ENCODE results near the gene PHF13.

DNA sequence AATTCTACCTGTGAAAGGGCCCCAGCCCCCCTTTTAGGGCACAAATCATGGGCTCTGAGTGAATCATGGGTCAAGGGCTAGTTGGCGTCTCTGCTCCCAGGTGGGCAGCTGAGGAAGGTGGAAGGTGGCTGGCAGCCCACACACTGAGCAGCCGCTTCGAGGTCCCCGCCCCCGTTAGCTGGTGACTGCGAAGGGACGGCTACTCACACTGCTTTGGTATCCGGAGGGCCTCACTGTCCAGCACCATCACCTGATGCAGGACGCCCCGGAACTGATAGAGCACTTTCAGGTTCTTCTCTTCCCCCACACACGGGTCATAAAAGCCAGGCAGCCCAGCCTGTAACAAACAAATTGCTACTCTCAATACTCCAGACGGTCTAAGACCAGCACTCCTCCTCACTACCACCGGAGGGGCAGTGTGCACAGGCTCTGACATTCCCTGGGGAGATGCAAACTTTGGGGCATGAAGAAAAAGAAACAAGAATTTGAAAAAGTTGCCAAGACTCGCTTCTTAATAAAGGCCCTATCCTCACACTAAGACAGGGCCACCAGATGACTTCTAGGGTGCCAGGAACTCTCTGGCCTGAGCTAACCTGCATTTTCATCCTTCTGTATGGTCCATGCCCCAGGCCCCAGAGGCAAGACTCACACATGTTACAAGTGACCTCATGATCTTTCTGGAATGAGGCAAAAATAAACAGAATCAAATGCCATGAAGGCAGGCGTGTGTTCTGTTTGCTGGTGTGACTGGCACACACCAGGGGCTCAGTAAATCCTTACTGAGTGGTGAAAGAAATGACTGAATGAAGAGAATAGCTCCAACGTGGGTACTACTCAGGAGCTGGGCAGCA lies 22.6 kb downstream of the PHF13 start:
- no peak for TF ChIP-seq SPI1 (IDR thresholded peaks at IDR 0.05; ENCODE audit: borderline replicate concordance, insufficient read depth, low read depth, low read length)
- TF ChIP-seq EZH2 (IDR thresholded peaks at IDR 0.05; ENCODE audit: borderline replicate concordance, control insufficient read depth, low read depth, low read length) = no peak
- TF ChIP-seq EP300 (IDR thresholded peaks at IDR 0.05; ENCODE audit: borderline replicate concordance in 1 of 2, control insufficient read depth in 1 of 2, low read depth in 2 of 2, low read length in 2 of 2) = no peak
- TF ChIP-seq BHLHE40 (IDR thresholded peaks at IDR 0.05; ENCODE audit: borderline replicate concordance in 1 of 2, low read depth in 2 of 2, low read length in 1 of 2) = no peak
- TF ChIP-seq CHD4 (IDR thresholded peaks at IDR 0.05) = no peak
- no peak for TF ChIP-seq TAF1 (IDR thresholded peaks at IDR 0.05; ENCODE audit: borderline replicate concordance, low read depth, low read length)
